ENCODE measurements around the gene GPT2.
"Not testable (repeated sequence)": the region's sequence is repeated elsewhere in the genome, so short reads cannot be mapped to it uniquely, and the experiment has no call there.

The GPT2 gene

GRCh38 chr16:46922239-46922638, 38.1 kb downstream of the GPT2 start:
- no peak for DNase-seq

GRCh38 chr16:46923513-46924295, 39.5 kb downstream of the GPT2 start:
- no peak for DNase-seq

DNA sequence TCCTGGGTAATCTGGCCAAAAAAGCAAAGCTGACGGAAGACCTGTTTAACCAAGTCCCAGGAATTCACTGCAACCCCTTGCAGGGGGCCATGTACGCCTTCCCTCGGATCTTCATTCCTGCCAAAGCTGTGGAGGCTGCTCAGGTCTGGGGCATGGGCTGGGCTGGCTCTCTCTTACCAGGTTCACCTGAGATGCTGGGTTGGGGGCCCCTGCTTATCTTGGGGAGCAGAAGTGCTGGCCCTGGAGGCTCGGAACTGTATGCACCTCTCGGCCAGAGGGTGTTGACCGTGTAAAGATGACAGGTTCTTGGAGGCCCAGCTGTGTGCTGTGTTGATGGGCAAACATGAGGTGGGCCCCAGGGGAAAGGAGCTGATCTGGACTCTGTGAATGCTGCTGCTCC, 40.2 kb downstream of the GPT2 start:
- DNase-seq, result no peak

DNA sequence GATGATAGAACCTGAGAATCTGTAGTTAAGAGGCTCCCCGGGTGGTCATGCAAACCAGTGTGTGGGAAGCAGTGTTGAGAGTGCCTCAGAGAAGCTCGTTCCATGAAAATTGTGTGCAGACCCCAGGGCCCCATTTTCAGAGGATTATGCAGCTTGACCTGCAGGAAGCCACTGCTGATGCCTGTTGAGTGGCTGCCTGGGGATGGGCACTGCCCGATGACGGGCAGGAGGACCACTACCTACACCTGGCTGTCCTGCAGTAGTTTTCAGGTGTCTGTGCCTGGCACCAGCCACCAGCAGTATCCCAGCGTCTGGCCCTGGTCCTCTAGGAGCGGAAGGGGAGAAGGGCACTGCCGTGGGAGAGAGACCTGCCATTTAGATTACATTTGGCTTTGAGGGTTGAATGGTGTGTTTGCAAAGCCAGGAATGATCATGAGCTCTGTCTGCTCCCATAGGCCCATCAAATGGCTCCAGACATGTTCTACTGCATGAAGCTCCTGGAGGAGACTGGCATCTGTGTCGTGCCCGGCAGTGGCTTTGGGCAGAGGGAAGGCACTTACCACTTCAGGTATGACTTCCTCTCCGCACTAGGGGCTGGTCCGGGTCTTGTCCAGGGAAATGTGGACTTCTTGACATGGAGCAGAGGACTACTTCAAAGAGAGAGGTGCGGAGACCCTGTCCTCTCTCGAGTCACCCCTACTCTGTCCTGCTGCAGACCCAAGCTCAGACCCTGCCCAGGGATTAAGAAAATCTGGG, 42.5 kb downstream of the GPT2 start:
- no peak for DNase-seq

DNA sequence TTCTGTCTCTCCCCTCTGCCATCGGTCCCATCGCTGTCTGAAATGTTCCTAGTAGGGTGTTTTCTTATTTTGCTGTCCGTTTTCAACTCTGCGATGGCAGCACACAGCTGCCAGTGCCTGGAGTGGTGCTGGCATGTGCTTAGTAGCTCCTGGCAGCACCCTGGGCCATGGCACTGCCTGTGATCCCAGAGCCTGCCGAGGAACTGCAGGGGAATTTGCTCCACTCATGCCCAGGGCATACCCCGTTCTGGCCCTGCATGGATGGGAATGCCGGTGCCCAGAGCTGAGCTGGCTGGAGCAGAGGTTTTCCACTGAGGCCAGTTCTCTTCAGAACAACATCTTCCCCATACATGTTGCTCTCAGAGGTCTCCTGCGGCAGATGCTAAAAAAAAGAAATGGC, 43.1 kb downstream of the GPT2 start:
- DNase-seq, result no peak

DNA sequence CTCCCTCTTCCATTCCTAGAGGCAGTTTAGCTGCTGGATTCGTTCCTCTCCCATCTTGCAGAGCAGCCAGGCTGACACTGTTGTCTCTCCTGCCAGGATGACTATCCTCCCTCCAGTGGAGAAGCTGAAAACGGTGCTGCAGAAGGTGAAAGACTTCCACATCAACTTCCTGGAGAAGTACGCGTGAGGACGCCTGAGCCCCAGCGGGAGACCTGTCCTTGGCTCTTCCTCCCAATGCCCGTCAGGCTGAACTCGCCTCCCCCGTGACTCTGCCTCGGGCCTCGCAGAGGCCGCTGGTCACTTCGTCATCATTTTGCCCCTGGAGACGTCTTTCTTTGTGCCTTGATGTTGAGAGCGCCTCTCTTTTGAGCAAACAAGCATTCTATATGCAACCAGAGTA, 44.6 kb downstream of the GPT2 start:
- no peak for DNase-seq

- DNase-seq, result peak; percentile 13
Observed at GRCh38 chr16:46929378-46930332, 45.5 kb downstream of the GPT2 start.

- no peak for DNase-seq
Observed at GRCh38 chr16:46930861-46931260, 46.7 kb downstream of the GPT2 start.

DNA sequence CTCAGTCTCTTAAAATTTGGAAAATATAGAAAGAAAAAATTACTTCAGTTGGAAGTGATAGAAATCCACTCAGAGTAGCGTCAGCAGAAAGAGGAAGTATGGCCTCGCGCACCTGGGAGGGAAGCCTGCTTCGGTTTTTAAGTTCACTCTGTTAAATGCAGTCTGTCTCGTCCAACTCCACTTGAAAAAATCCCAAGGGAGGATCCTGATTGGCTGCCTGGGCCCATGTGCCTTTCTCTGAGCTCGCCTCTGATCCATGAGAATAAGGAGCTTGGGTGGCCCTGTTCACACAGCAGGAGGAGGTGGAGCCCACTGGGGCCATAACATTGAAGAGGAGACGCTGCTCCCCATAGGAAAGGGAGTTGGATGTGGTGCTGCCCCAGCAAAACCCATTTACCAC, 48.6 kb downstream of the GPT2 start:
- DNase-seq, result no peak

- DNase-seq, result no peak
Observed at GRCh38 chr16:46937536-46937935, 53.4 kb downstream of the GPT2 start.

DNA sequence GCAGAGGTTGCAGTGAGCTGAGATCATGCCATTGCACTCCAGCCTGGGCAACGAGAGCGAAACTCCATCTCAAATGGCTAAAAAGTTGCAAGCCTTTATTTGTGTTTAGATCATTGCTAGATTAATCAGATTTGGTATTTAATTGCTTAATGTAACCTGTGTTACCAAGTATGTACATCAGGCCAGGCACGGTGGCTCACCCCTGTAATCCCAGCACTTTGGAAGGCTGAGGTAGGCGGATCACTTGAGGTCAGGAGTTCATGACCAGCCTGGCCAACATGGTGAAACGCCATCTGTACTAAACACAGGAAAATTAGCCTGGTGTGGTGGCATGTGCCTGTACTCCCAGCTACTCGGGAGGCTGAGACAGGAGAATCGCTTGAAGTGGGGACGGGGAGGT, 60.6 kb downstream of the GPT2 start:
- not testable (repeated sequence) for DNase-seq

DNA sequence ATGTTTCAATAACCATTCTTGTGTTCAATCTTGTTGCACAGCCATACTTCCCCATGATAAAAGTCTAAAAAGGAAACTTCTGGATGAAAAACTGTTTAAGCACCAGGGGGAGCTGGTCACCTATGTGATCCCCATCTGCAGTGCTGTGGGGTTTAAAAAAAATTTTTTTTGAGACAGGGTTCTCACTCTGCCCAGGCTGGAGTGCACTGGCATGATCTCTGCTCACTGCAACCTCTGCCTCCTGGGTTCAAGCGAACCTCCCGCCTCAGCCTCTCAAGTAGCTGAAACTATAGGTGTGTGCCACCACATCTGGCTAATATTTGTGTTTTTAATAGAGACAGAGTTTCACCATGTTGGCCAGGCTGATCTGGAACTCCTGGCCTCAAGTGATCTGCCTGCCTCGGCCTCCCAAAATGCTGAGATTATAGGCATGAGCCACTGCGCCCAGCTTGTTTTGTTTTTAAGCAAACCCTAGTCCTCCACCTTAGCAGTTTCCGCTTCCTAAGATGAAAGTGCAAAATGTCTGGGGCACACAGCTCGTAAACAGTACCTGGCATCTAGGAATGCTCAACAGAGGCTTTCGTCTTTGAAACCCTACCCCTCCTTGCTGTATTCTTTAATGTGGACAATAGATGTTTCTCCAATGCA, 63.9 kb downstream of the GPT2 start:
- no peak for DNase-seq

DNA sequence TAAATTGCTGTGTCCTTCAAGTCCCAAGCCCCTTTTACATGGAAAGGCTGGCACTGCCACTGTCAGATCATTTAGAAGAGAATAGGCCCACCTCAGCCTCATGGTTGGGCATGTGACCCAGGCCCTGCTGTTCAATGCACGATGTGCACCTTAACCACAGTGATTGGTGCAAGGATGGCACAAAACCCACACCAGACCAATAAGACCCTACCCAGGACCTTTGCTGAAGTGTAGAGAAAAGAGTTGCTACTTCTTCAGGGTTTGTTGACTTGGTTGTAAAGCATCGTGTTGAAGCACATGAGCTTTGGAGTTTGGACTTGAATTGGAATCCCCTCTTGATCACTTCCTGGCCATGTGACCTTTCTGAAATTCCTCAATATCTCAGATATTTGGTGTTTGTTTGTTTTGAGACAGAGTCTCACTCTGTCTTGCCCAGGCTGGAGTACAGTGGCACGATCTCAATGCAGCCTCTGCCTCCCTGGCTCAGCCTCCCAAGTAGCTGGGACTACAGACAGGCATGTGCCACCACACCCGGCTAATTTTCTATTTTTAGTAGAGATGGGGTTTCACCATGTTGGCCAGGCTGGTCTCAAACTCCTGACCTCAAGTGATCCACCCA, 64.5 kb downstream of the GPT2 start:
- no peak for DNase-seq

GRCh38 chr16:46949241-46949892, 65.2 kb downstream of the GPT2 start:
- DNase-seq, result no peak

DNA sequence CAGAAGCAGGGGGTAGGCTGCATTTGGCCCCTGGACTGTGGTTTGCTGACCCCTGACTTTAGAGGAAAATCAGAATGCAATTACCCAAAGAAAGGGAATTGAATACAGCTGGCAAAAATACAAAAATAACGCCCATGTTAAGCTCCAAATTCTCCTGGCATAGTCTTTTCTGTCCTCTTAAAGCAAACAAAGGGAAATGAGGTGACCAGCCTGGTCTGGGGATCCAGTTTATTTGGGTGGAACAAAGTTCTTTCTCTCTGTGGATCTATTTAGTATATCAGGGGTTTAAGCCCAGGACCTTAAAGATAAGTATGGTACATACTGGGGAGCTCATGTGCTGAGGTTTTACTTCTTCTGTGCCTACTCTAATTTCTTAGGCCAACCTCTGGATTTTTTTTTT, 65.8 kb downstream of the GPT2 start:
- no peak for DNase-seq

GRCh38 chr16:46954562-46954961, 70.4 kb downstream of the GPT2 start:
- DNase-seq, result no peak

GRCh38 chr16:46961373-46962353, 77.5 kb downstream of the GPT2 start:
- DNase-seq, result no peak

DNA sequence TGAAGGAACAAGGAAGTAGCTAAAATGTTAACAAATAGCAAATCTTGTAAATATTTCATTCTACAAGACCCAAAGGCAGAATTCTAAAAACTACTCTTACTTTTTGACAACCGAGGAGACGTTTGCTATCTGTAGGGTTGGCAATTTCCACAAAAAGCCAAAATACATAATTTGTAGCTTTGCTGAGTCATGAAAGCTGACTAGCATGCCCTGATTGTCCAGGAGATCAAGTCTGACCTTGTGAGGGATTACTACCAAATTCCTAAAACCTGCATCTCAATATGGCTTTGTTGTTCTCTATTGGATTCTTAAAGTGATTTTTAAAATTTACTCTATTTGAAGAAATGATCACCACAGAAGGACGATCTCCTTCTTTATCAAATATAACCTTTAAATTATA, 78.5 kb downstream of the GPT2 start:
- DNase-seq, result no peak

- DNase-seq, result no peak
Observed at GRCh38 chr16:46968063-46968435, 83.9 kb downstream of the GPT2 start.

DNA sequence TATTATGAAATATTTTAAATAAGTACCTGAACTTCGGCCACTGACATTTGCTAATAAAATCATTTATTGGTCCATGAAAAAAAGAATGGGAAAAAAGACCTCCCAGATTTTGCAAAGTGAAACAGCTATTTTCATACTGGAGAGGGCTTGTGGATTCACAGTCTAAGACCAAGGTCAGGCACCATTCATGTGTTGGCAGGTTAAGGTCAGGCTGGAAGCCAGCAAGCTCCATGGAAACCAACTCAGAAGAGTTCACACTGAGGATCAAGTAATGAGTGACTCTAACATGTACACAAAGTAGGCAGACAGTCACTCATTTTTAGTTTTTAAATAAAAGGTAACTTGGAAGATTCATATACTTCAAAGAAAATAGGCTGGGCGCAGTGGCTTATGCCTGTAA, 85.9 kb downstream of the GPT2 start:
- DNase-seq, result no peak

DNA sequence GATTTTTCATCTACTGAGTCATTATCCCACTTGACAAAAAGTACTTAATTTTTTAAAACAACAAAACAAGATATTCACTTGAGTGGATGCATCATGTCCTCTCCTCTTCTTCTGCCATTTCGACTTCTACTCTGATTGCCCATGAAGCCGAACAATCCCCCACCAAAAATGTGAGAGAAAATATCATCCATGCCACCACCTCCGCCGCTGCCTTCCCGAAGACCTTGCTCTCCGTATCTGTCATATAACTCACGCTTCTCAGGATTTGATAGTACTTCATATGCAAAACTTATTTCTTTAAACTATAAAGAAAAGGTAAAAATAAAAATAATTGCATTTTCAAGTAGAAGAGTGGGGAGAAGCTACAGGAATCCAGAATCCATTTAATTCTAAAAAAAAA, 87.1 kb downstream of the GPT2 start:
- DNase-seq, result no peak
